ENCODE measurements around the gene EVL.
"Not testable (repeated sequence)": the region's sequence is repeated elsewhere in the genome, so short reads cannot be mapped to it uniquely, and the experiment has no call there.

The EVL gene, protein sequence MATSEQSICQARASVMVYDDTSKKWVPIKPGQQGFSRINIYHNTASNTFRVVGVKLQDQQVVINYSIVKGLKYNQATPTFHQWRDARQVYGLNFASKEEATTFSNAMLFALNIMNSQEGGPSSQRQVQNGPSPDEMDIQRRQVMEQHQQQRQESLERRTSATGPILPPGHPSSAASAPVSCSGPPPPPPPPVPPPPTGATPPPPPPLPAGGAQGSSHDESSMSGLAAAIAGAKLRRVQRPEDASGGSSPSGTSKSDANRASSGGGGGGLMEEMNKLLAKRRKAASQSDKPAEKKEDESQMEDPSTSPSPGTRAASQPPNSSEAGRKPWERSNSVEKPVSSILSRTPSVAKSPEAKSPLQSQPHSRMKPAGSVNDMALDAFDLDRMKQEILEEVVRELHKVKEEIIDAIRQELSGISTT

DNA sequence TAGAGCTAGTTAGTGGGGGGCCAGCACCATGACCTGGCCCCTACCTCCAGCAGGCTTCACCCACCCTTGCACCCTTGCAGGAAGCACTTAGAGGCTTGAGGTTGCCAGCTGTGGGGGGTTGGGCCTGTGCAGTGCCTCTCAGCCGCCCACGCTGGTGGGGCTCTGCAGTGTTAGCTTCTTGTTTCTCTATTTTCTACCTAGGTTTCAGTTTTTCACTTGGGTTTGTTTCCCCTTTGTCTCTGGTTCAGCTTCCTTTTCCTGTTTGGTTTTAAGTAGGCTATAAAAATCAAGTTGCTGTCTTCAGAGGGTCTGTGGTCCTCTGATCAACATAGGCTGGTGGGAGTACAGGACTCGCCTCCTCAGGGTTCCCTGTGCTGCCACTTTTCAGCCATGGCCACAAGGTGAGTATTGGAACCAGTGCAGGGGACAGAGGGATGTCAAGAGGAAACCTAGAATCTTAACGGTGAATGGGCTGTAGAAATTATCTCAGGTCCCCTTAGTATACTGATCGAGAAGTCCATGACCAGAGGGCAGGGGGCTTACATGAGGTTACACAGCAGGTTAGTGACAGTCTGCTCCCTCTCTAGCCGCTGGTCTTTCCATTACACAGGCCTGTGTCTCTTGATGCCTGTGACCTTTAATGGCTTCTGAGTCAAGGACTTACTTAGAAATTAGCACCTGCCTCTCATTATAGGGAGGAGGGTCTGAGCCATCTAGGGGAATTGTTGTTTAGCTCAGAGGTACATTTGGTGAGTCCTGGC lies at the start of gene EVL:
EVL (plus strand) TSS at position 312 of the 761 bp plus-strand sequence; CDS start at position 391, 79 bp downstream.
- DNase-seq, result peak; percentile 78

DNA sequence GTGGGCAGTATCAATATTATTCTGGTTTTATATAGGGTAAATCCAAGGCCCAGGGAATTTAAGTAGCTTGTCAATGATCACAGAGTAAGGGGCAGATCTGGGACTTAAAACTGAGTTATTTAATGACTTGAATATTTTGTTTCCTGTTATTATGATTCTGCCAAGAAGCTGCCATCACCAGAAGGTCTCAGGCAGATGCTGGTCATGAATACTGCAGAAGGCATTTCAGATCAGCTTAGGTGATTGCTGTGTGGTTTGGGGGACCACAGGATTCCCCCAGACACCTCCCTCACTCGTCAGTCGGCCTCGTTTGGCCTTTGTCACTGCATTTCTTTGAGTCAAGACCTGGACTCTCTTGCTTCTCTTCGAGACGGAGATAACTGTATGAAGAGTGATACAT lies 47.7 kb upstream of the EVL start:
- no peak for DNase-seq

DNA sequence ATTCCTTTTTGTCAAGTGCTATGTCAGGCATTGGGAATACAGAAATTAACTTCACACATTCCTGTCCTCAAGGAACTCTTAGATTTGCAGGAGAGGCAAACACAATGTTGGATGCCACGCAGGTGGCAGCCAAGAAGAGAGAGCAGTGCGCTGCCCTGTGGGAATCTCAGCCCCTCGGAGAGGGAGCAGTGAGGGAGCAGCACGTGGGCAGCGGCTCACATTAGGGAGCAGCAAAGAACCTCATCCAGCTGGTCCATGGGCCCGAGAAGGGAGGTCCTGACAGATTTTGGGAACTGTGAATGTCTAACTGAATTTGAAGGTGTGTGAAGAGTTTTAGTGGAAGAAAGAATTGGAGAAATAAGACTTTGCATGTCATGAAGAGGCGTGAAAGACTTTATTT lies 47.2 kb upstream of the EVL start:
- DNase-seq, result no peak

DNA sequence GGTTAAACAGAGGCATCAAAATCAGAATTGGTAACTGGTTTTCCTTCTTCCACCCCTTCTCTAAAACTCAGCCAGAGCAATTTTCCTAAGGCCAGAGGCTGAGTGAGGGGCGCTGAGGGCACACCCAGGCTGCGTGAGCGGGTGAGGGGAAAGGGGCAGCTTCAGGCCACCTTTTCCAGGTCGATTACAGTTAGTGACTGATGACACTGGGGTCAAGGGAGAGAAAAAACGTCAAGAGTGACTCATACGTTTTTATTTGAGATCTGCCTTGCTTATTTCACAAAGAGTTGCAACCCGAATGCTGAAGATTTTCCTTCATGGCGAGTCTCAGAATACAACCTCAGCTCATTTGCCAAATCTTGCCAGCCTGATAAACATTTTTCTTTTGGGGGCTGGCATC lies 46.7 kb upstream of the EVL start:
- no peak for DNase-seq

DNA sequence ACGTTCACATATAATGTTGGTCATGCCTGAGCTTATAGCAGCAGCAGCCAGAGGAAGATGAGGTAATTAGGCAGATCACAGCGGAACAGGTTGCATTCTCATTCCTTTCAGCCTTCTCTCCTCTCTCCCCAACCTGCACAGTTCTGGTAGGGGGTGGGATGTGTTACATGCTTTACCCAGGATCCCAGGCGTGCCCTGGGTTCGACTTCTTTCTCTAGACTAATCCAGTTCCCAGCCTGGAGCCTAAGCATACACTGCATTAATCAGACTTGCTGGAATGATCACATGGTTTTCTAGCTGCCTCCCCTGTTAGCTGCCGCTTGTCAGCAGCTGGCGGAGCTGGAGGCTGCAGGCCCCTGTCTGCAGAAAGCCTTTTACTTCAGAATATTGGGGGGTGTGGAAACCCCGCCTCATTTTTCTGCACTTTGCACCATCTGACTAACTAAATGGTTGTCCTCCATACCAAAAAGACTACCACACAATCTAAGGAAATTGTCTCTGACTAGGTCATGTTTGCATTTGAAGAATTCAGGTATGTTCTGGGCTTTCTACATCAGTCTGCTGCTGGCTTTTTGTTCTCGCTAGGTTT lies 46.0 kb upstream of the EVL start:
- DNase-seq, result no peak

DNA sequence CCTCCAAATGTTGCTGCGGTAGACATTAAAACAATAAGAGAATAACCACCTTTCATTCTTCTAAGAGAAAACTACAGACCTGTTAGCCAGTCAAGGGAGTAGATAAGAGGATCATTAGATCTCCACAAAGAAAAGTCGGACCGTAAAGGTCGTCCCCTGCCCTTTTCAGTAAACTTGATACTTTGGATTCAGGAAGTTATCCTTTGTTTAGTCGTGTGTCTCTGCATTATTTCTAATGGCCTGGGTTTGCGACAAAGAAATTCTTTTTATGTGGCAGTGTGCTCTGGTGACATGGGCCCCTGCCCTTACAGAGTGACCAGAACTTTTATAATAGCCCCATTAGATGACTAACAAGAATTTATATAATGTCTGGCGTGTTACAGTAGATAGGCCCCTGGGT lies 44.6 kb upstream of the EVL start:
- no peak for DNase-seq

DNA sequence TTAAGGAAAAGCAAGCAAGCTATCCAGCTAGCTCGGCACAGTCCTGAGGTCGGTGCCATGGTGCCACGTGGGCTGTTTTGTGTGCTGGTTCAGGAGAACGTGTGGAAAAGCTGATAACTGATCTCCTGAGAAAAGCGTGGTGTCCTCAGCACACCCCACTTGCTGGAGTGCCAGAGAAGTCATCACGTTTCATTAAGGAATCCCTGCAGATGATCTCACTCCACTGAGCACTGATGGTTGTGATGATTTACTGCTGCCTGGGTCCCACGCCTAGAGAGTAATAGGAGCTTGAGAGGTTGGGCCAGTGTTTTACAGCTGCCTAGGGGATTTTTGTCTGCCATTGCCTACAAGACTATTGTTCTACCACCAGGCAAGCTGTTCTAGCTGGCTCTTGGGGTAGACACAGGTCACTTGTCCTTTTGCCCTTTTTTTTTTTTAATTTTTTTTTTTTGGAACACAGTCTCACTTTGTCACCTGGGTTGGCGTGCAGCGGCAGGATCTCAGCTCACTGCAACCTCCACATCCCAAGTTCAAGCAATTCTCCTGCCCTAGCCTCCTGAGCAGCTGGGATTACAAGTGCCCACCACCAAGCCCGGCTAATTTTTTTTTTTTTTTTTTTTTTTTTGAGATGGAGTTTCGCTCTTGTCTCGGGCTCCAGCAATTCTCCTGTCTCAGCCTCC lies 42.3 kb upstream of the EVL start:
- no peak for DNase-seq

DNA sequence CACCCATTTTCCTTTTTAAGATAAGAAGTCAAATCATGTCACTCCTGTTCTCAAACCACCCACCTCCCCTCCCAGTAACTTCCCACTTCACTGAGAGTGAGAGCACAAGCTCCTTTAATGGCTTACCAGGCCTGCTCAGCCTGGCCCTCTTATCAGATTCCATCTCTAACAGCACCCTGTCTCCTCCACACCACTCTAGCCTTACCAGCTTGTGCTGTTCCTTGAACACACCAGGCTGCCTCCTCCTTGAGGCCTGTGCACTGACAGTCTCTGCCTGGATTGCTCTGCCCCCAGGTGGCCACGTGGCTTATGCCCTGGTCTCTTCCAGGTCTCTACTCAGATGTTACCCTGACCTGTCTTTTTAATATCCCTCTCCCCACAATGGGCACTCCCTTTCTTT lies 40.1 kb upstream of the EVL start:
- DNase-seq, result peak; percentile 10

DNA sequence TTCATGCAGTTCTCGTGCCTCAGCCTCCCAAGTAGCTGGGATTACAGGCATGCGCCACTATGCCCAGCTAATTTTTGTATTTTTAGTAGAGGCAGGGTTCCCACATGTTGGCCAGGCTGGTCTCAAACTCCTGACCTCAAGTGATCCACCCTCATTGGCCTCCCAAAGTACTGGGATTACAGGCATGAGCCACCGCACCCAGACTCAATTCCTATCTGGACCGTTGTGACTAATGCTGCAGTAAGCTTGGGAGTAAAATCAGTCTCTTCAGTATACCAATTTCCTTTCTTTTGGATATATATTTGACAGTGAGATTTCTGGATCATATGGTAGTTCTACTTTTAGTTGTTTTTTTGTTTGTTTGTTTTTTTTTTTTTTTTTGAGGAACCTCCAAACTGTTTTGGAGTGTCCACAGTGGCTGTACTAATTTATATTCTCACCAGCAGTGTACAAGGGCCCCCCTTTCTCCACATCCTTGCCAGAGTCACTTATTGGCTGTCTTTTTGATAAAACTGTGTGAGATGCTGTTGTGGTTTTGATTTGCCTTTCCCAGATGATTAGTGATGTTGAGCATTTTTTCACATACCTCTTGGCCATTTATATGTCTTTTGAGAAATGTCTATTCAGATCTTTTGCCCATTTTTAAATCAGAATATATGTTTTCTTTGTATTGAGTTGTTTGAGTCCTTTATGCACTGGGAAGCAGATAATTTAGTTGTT lies 37.3 kb upstream of the EVL start:
- no peak for DNase-seq

DNA sequence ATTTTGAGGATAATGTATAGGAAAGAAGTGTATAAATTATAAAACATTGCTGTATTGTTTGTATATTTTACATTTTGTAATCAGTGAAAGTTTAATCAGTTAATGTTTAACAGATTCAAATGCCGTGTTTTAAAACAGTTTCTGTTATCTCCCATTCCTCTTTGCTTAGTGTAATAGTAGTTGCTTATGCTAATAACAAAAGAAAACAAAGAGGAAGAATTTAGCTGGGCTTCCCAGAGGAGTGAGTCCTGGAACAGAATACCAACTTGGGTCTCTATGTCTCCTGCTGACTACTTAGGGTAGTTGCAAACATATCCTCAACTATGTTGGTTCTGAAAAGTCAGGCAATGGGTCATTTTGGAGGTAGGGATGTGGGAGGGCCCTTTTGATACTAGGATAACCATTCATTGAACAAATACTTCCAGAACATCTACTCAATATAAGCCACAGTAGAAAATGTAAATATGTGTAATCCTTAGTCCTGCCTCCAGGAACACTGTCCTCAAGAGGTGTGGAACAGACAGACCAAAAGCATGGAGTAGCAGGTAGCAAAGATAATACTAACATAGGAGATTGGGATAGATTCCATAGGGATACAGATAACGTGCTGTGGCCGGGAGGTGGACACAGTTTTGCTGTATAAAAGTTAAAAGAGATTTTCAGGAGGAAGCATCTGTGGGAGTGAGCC lies 36.1 kb upstream of the EVL start:
- DNase-seq, result no peak

DNA sequence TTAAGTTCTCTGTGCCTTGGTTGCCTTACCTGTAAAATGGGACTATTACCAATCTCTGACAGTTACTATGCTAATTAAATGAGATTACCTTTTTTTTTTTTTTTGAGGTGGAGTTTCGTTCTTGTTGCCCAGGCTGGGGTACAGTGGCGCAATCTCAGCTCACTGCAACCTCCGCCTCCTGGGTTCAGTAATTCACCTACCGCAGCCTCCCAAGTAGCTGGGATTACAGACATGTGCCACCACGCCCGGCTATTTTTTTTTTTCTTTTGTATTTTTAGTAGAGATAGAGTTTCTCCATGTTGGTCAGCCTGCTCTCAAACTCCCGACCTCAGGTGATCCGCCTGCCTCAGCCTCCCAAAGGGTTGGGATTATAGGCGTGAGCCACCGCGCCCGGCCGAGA lies 35.2 kb upstream of the EVL start:
- not testable (repeated sequence) for DNase-seq

DNA sequence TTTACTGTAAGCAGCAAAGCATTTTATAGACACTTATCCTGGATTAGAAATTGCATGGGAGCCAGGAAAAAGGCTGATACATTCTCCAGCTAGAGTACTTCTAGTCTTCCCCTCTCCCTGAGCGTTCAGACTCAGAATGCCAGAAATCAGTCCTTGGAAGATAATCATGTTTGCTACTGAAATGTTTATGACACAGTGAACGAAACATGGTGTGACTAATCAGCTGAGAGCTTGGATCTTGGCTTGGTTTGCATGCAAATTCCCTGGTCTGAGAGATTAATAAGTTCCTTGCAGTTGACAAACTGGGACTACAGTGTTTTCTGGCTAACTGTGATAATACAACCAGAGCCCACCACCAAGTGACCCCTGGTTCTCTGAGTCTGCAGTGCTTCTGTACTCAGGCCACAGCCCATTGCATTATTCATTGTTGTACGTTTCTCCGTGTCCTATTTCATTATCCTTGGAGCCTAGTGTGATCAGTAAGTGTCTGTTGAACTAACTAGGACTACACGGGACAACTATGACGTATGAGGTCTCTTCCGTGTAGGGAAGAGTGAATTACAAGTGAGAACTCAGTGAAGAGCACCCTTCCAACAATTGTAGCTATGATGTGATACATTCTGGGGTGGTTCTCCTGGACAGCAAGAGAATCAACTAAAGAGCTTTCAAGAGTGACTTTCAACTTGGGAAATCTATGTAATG lies 34.6 kb upstream of the EVL start:
- DNase-seq, result no peak

DNA sequence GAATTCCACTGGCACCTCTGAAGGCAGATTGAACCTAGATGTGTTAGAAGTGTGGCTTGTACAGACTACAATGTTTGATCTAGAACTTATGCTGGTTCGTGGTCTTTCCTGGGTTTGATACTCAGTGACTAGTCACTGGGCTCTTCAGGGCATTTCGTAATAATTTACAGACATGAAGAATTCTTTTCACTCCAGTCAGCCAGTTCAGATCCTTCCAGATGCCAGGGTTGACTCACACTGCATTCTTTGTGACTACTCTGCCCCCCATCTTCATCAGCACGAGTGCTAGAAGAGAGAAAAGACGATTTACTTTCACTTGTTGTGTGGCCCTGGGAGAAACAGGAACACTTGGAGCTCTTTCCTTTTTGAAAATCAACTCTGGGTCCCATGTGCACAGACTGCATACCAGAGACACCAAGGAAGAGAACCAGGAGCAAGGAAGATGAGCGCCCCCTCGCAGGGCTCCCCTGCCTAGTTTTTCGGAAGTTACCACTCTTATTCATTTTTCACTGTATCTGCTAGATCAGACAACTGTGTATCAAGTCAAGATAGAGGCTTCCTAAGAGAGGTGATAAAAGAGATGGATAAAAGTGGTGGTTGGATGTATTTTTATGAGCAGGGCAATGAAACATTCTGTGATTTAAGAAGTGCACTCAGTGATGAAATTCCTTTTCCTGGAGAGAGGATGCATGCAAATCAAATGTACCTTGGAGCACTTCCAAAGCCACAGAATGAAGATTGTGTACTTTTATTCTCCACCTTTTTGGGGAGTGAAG lies 33.5 kb upstream of the EVL start:
- no peak for DNase-seq

DNA sequence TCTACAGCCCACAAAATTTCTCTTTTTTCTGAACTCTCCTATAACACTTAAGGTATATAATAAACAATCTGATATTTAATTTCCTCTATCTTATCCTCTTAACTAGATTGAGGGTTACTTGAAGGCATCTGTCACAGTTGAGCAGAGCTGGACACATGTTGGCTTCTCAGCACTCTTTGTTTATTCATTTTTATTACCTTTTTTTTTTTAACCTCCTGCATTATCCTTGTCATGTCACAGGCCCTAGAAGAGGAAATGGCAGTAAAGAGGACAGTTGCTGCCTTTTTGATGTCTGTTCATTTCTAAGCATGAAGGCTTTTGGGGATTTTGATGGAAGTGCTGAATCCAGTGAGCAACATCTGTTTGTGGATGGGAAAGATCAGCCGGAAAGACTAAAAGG lies 32.5 kb upstream of the EVL start:
- DNase-seq, result no peak

DNA sequence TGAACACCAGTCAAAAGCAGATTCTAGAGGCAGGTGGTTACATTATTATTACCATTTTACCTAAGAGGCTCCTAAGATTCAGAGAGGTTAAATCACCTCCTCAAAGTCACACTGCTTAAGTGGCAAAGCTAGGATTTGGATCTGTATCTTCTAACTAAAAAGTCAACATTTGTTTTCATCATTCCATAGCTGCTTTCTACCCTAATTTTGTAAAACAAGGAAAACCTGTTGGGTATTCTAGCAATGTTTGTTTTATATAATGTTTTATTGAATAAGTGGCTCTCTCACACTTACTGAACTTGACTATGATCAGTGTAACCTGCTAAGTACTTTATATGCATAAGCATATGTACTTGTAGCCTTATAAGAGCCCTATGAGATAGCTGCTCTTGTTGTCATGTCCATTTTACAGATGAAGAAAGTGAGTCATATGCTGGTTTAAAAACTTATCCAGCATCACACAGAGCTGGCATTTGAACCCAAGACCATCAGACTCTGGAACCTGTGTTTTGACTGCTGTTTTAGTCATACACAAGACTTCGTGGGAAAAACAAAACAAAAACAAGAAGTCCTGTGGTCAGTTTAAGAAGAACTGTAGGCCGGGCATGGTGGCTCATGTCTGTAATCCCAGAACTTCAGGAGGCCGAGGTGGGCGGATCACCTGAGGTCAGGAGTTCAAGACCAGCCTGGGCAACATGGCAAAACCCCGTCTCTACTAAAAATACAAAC lies 31.7 kb upstream of the EVL start:
- no peak for DNase-seq

DNA sequence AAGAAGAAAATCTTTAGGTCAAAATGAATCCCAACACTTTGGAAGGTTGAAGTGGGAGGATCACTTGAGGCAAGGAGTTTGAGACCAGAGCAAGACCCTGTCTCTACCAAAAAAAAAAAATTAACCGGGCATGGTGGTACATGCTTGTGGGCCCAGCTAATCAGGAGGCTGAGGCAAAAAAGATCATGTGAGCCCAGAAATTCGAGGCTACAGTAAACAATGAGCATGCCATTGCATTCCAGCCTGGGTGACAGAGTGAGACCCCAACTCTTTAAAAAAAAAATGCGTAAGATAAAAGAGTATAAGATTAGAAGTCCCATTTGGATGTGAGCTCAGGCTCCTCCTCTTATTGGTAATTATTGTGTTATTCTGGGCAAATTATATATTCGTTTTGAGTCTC lies 30.8 kb upstream of the EVL start:
- DNase-seq, result no peak

DNA sequence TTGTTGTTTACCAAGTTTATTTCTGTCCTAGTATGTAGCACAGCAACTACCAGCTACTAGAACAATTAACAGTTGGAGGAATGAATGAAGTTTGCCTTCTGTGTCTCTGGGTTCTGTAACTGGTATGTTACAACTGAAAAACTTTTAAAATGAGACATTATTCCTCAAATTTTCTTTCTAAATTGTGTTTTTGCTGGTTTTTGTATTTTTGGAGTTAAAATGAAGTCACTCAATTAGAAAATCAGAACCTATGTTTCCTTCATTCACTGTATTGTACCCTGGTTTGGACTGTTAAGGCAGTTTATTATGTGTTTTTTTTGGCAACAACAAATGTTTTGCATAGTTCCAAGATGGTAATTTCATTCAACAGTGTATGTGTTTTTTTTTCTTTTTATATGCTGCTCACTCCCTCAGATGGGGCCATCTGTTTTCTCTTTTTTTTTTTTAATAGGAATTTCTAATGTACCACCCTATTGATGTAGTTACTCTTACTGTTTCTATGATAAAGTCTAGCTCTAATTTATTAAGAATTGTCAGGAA lies 30.2 kb upstream of the EVL start:
- no peak for DNase-seq

DNA sequence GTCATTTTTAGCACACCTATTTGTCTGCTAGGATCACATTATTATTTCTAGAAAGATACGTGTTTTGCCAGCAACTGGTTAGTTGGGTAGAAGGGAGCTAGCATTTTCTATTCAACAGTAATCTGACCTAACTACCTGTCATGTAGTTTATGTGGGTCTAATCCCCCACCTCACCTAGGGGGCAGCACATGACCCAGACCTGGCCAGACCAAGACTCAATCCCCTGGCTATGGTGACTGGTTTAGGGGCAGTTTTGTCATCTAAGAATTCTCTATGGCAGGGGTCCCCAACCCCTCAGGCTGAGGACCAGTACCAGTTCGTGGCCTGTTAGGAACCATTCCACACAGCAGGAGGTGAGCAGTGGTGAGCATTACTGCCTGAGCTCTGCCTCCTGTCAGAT lies 29.5 kb upstream of the EVL start:
- DNase-seq, result no peak

DNA sequence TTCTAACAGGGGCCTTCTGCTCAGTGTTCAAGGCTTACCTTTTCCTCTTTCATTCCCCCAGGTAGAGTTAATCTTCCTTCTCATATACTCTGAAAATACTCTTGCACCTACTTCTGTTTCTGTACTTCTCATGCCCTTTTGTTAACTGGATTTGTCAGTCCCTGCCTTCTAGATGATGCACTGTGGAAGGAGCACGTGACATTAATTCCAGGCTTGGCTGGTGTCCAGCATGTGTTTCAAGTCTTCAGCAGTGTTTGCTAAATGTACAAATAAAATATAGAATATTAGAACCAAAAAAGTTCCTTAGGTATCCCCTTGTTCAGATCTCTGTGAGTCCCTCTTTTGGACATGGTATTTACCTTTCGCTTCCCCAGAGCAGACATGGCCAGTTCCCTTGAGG lies 27.9 kb upstream of the EVL start:
- no peak for DNase-seq

DNA sequence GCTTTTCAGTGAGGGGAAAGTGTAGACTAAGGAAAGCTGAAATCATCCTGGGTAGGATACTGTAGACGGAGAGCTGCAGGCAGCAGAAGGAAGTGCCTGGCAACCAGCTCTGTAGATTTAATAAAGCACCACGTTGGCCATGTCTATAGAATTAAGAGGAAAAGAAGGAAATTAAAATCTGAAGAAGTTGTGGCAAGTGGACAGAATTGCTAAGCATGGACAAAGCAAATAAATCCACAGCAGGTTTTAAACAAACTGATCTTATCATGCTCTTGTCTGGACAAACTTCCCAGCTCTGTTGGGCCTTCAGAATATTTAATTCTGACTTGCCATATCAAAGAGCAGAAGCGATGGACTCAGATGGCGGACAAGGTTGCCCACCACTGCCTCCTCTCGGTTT lies 27.2 kb upstream of the EVL start:
- DNase-seq, result no peak

All from CD4-positive, alpha-beta T cell treated with Interferon gamma for 1 hour (primary cell).